LNCaP clone FGC (cell line): ENCODE results near the gene CNEP1R1.

ENCODE experiments used
- DNase-seq: peaks from one replicate; pipeline ENCODE4 v3.0.0-alpha.2; 2011; ENCODE audit warnings: low read depth
- H3K4me3 ChIP-seq: 2 replicates; pipeline ENCODE4 v1.5.1; 2011; ENCODE audit warnings: mild to moderate bottlenecking, low read depth, low read length, control low read depth
- TF ChIP-seq, protein P1 (sequence below): IDR thresholded peaks from 2 replicates; pipeline ENCODE4 v1.5.1; 2012; ENCODE audit warnings: mild to moderate bottlenecking; ENCODE audit not compliant: control insufficient read depth, insufficient read depth; ENCODE audit errors: extremely low read depth

CNEP1R1 gene

DNA sequence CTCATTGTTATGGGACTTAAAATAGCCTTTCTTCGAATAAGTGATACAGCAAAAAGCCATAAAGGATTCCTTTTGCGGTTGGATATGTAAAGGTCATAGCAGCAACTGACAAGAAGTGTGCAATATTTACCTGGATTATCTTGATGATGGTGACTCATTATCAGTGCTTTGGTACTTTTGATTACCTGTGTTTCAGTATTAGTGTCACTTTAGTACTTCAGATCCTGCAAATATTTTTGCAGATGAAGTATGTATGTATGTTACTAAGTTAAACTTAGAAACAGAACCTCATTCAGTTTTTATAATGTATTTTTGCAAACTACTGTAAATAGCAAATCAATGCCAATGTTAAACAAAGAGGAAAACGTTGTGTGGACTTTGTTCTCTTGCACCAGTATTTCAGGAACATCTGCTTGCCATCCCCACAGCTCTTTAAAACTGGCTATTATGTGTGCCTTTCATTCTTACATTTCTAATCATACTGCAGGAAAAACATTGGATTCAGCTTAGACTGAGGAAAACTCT, 10.5 kb downstream of the CNEP1R1 start:
- TF ChIP-seq, protein P1, sequence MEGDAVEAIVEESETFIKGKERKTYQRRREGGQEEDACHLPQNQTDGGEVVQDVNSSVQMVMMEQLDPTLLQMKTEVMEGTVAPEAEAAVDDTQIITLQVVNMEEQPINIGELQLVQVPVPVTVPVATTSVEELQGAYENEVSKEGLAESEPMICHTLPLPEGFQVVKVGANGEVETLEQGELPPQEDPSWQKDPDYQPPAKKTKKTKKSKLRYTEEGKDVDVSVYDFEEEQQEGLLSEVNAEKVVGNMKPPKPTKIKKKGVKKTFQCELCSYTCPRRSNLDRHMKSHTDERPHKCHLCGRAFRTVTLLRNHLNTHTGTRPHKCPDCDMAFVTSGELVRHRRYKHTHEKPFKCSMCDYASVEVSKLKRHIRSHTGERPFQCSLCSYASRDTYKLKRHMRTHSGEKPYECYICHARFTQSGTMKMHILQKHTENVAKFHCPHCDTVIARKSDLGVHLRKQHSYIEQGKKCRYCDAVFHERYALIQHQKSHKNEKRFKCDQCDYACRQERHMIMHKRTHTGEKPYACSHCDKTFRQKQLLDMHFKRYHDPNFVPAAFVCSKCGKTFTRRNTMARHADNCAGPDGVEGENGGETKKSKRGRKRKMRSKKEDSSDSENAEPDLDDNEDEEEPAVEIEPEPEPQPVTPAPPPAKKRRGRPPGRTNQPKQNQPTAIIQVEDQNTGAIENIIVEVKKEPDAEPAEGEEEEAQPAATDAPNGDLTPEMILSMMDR: no peak
- no peak for DNase-seq
- no peak overlapping the region for H3K4me3 ChIP-seq

DNA sequence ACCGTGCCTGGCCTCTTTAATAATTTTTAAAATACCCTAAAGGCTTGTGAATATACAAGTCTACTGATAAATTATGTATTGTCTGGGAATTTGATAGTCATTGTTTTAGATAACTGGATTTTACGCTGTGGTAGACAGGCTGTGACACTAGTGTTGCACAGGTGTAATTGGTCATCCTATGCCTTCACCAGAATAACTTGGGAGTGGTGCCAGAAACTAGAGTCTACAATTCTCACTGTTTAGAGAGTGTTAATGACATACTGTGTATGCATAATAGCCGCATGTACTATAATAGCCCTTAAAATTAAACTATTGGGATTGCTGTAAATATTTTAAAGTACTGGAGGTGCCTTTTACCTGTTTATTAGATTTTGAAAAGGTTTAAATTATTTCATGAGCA, 11.4 kb downstream of the CNEP1R1 start:
- no peak for DNase-seq
- TF ChIP-seq, protein P1: no peak

DNA sequence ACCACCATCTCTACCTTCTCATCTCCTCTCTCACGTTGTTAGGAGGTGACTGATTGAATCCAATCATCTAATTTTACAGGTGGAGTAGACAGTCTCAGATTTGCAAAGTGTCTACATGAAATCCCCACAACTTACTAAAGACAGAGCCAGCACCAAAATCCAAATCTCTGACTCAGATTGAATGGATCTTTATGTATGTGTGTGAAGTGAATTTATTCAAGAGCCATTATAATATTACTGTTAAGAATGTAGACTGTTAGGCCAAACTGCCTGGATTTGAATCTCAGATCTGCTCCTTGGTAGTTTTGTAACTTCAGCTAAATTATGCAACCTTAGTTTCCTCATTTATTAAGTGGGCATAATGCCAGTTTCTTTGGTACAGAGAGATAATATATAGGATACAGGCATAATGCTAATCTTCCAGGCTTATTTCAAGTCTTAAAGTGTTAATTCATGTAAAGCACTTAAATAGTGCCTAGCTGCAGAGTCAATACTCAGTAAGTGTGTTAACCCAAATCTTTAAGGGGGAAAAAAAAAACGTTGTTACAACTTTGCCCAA, 12.7 kb downstream of the CNEP1R1 start:
- DNase-seq: no peak
- H3K4me3 ChIP-seq: no peak overlapping the region
- TF ChIP-seq, protein P1: no peak

More for the DNA sequence above, 11.4 kb downstream of the CNEP1R1 start:
- H3K4me3 ChIP-seq: no peak overlapping the region

DNA sequence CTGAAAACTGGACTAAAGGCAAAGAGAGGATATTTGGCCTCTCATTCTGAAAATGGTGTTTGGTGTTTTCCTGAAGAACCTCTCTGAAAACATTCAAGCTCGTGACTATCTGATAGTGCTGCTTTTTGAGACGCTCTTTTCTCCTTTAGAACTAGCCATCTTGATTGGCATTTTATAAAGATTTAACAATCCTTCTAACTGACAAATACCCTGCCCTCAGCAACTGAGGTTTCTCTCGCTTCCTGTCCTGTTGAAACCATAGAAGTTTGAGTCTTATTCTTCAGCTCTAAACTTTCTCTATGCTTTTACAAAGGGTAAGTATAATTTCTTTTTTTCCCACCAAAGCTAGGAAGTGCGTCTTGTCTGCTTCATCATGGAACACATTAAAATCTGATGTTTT, 13.3 kb downstream of the CNEP1R1 start:
- TF ChIP-seq, protein P1: no peak
- H3K4me3 ChIP-seq: no peak overlapping the region
- no peak for DNase-seq

DNA sequence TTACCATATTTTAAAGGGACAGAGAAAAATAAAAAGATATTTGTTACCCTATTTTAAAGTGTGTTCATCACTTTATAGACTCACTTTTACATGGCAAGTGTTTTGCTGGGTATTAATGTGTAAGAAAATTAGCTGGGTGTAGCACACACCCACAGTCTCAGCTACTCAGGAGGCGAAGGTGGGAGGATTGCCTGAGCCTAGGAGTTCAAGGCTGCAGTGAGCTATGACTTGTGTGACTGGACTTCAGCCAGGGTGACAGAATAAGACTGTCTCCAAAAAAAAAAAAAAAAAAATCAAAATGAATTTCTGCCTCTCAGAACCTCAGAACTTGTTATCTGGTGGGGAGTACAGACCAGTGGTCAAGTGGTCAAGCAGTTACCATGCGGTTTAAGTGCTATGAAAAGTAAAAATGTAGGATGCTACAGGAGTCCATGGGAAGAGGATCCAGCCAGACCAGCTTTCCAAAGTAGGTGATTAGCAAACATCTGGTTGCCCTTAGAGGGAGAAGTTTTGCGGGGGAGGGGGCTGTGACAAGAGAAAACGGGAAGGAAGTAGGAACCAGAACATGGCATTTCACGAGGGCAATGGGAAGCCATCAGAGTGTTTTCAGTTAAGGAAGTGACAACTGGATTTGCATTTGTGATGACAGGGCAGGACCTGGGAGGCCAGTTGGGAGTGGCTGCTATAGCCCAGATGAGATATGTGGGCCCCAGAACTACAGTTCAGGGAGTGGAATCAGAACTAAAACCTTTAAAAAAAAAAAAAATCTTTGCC, 13.9 kb downstream of the CNEP1R1 start:
- no peak overlapping the region for H3K4me3 ChIP-seq
- DNase-seq: no peak
- TF ChIP-seq, protein P1: no peak

DNA sequence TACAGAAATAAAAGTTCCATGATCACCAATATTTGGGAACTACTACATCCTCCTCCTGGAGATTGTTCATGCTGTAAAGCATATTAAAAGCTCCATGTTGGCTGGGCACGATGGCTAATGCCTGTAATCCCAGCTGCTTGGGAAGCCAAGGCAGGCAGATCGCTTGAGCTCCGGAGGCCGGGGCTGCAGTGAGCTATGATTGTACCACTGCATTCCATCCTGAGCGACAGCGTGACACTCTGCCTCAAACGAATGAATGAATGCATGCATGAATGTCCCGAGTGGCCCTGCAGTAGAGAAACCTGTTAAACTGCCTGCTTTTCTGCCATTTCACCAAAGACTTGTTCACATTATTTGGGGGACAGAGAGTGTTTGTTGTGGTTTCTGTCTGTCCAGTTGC, 15.0 kb downstream of the CNEP1R1 start:
- H3K4me3 ChIP-seq: no peak overlapping the region
- TF ChIP-seq, protein P1: no peak
- no peak for DNase-seq
